ENCODE data around the gene MKRN2OS.

Gene MKRN2OS

GRCh38 chr3:12545473-12545791, at the start of gene MKRN2OS:
MKRN2OS (minus strand) TSS chr3:12545499; CDS start chr3:12545464, 35 bp downstream.
- H3K27ac ChIP-seq (ENCODE audit: low read length) = no peak within 1 kb of the TSS
- H3K4me3 ChIP-seq (ENCODE audit: low read length) = no peak within 1 kb of the TSS
- H3K4me1 ChIP-seq (ENCODE audit: control insufficient read depth, insufficient read depth, low read length) = no peaks in the 10 kb centered on the region
- no peaks in the 10 kb centered on the region for H3K9me3 ChIP-seq (ENCODE audit: control insufficient read depth, insufficient read depth, low read length)
- H3K27me3 ChIP-seq (ENCODE audit: control insufficient read depth, insufficient read depth, low read length) = no peaks in the 10 kb centered on the region
- no peaks in the 10 kb centered on the region for H3K36me3 ChIP-seq (ENCODE audit: control insufficient read depth, insufficient read depth, low read length)
- DNase-seq (ENCODE audit: low read depth, low spot score) = peak; percentile 55
- no CpG with 5 or more reads among the region's 4 CpGs for WGBS (ENCODE audit: insufficient coverage, insufficient read length)

GRCh38 chr3:12593473-12593872, 48.2 kb upstream of the MKRN2OS start:
- H3K27me3 ChIP-seq (ENCODE audit: control insufficient read depth, insufficient read depth, low read length) = no peaks in the 10 kb centered on the region
- DNase-seq (ENCODE audit: low read depth, low spot score) = no peak
- H3K4me1 ChIP-seq (ENCODE audit: control insufficient read depth, insufficient read depth, low read length) = no peaks in the 10 kb centered on the region
- no peaks in the 10 kb centered on the region for H3K9me3 ChIP-seq (ENCODE audit: control insufficient read depth, insufficient read depth, low read length)
- no CpG with 5 or more reads among the region's 3 CpGs for WGBS (ENCODE audit: insufficient coverage, insufficient read length)
- no peak overlapping the region for H3K27ac ChIP-seq (ENCODE audit: low read length)
- peaks cover 18% of the 10 kb centered on the region; the same call in 1 of the 2 replicates for H3K36me3 ChIP-seq (ENCODE audit: control insufficient read depth, insufficient read depth, low read length)
- H3K4me3 ChIP-seq (ENCODE audit: low read length) = no peak overlapping the region

GRCh38 chr3:12591997-12592715, 46.9 kb upstream of the MKRN2OS start:
- H3K36me3 ChIP-seq (ENCODE audit: control insufficient read depth, insufficient read depth, low read length) = peaks cover 19% of the 10 kb centered on the region; the same call in 1 of the 2 replicates
- no CpG with 5 or more reads among the region's 4 CpGs for WGBS (ENCODE audit: insufficient coverage, insufficient read length)

GRCh38 chr3:12591456-12591855, 46.2 kb upstream of the MKRN2OS start:
- no peaks in the 10 kb centered on the region for H3K9me3 ChIP-seq (ENCODE audit: control insufficient read depth, insufficient read depth, low read length)
- WGBS (ENCODE audit: insufficient coverage, insufficient read length) = no CpG with 5 or more reads among the region's 6 CpGs

More at GRCh38 chr3:12591997-12592715, 46.9 kb upstream of the MKRN2OS start:
- no peak overlapping the region for H3K27ac ChIP-seq (ENCODE audit: low read length)
- no peaks in the 10 kb centered on the region for H3K27me3 ChIP-seq (ENCODE audit: control insufficient read depth, insufficient read depth, low read length)
- H3K9me3 ChIP-seq (ENCODE audit: control insufficient read depth, insufficient read depth, low read length) = no peaks in the 10 kb centered on the region
- H3K4me1 ChIP-seq (ENCODE audit: control insufficient read depth, insufficient read depth, low read length) = no peaks in the 10 kb centered on the region
- no peak overlapping the region for H3K4me3 ChIP-seq (ENCODE audit: low read length)
- no peak for DNase-seq (ENCODE audit: low read depth, low spot score)

GRCh38 chr3:12590096-12590495, 44.8 kb upstream of the MKRN2OS start:
- Histone ChIP-seq H3K9me3 (ENCODE audit: control insufficient read depth, insufficient read depth, low read length) (no peaks in the 10 kb centered on the region), H3K27ac (ENCODE audit: low read length) (no peak overlapping the region), H3K4me3 (ENCODE audit: low read length) (no peak overlapping the region), H3K27me3 (ENCODE audit: control insufficient read depth, insufficient read depth, low read length) (no peaks in the 10 kb centered on the region), H3K36me3 (ENCODE audit: control insufficient read depth, insufficient read depth, low read length) (peaks cover 22% of the 10 kb centered on the region; the same call in 1 of the 2 replicates), H3K4me1 (ENCODE audit: control insufficient read depth, insufficient read depth, low read length) (no peaks in the 10 kb centered on the region)
- DNase-seq (ENCODE audit: low read depth, low spot score) = no peak
- no CpG with 5 or more reads among the region's 4 CpGs for WGBS (ENCODE audit: insufficient coverage, insufficient read length)

More at GRCh38 chr3:12591456-12591855, 46.2 kb upstream of the MKRN2OS start:
- H3K4me1 ChIP-seq (ENCODE audit: control insufficient read depth, insufficient read depth, low read length) = no peaks in the 10 kb centered on the region
- no peak overlapping the region for H3K27ac ChIP-seq (ENCODE audit: low read length)
- H3K36me3 ChIP-seq (ENCODE audit: control insufficient read depth, insufficient read depth, low read length) = peaks cover 19% of the 10 kb centered on the region; the same call in 1 of the 2 replicates
- H3K27me3 ChIP-seq (ENCODE audit: control insufficient read depth, insufficient read depth, low read length) = no peaks in the 10 kb centered on the region
- no peak for DNase-seq (ENCODE audit: low read depth, low spot score)
- H3K4me3 ChIP-seq (ENCODE audit: low read length) = no peak overlapping the region

GRCh38 chr3:12588039-12589009, 43.0 kb upstream of the MKRN2OS start:
- H3K27ac ChIP-seq (ENCODE audit: low read length) = no peak overlapping the region
- no peaks in the 10 kb centered on the region for H3K27me3 ChIP-seq (ENCODE audit: control insufficient read depth, insufficient read depth, low read length)
- WGBS (ENCODE audit: insufficient coverage, insufficient read length) = no CpG with 5 or more reads among the region's 7 CpGs
- DNase-seq (ENCODE audit: low read depth, low spot score) = no peak
- H3K4me1 ChIP-seq (ENCODE audit: control insufficient read depth, insufficient read depth, low read length) = no peaks in the 10 kb centered on the region
- H3K9me3 ChIP-seq (ENCODE audit: control insufficient read depth, insufficient read depth, low read length) = no peaks in the 10 kb centered on the region
- H3K36me3 ChIP-seq (ENCODE audit: control insufficient read depth, insufficient read depth, low read length) = peaks cover 29% of the 10 kb centered on the region
- H3K4me3 ChIP-seq (ENCODE audit: low read length) = no peak overlapping the region

GRCh38 chr3:12586403-12586802, 41.1 kb upstream of the MKRN2OS start:
- Histone ChIP-seq H3K4me1 (ENCODE audit: control insufficient read depth, insufficient read depth, low read length) (no peaks in the 10 kb centered on the region), H3K4me3 (ENCODE audit: low read length) (no peak overlapping the region), H3K9me3 (ENCODE audit: control insufficient read depth, insufficient read depth, low read length) (no peaks in the 10 kb centered on the region), H3K27ac (ENCODE audit: low read length) (no peak overlapping the region), H3K36me3 (ENCODE audit: control insufficient read depth, insufficient read depth, low read length) (peaks cover 39% of the 10 kb centered on the region), H3K27me3 (ENCODE audit: control insufficient read depth, insufficient read depth, low read length) (no peaks in the 10 kb centered on the region)
- no peak for DNase-seq (ENCODE audit: low read depth, low spot score)
- WGBS (ENCODE audit: insufficient coverage, insufficient read length) = 100% methylated on average over 1 of the region's 3 CpGs

GRCh38 chr3:12585970-12586369, 40.7 kb upstream of the MKRN2OS start:
- Histone ChIP-seq H3K27me3 (ENCODE audit: control insufficient read depth, insufficient read depth, low read length) (no peaks in the 10 kb centered on the region), H3K4me1 (ENCODE audit: control insufficient read depth, insufficient read depth, low read length) (no peaks in the 10 kb centered on the region), H3K9me3 (ENCODE audit: control insufficient read depth, insufficient read depth, low read length) (no peaks in the 10 kb centered on the region), H3K36me3 (ENCODE audit: control insufficient read depth, insufficient read depth, low read length) (peaks cover 40% of the 10 kb centered on the region), H3K27ac (ENCODE audit: low read length) (no peak overlapping the region), H3K4me3 (ENCODE audit: low read length) (no peak overlapping the region)
- DNase-seq (ENCODE audit: low read depth, low spot score) = no peak
- WGBS (ENCODE audit: insufficient coverage, insufficient read length) = no CpG with 5 or more reads among the region's 5 CpGs

- no peaks in the 10 kb centered on the region for H3K4me1 ChIP-seq (ENCODE audit: control insufficient read depth, insufficient read depth, low read length)
- no peaks in the 10 kb centered on the region for H3K9me3 ChIP-seq (ENCODE audit: control insufficient read depth, insufficient read depth, low read length)
- H3K27ac ChIP-seq (ENCODE audit: low read length) = no peak overlapping the region
- no peak for DNase-seq (ENCODE audit: low read depth, low spot score)
- WGBS (ENCODE audit: insufficient coverage, insufficient read length) = no CpG with 5 or more reads among the region's 3 CpGs
- H3K36me3 ChIP-seq (ENCODE audit: control insufficient read depth, insufficient read depth, low read length) = peaks cover 34% of the 10 kb centered on the region
- no peaks in the 10 kb centered on the region for H3K27me3 ChIP-seq (ENCODE audit: control insufficient read depth, insufficient read depth, low read length)
- H3K4me3 ChIP-seq (ENCODE audit: low read length) = no peak overlapping the region
Measured at GRCh38 chr3:12585181-12585580, 39.9 kb upstream of the MKRN2OS start.

- Histone ChIP-seq H3K9me3 (ENCODE audit: control insufficient read depth, insufficient read depth, low read length) (no peaks in the 10 kb centered on the region), H3K4me1 (ENCODE audit: control insufficient read depth, insufficient read depth, low read length) (no peaks in the 10 kb centered on the region), H3K27me3 (ENCODE audit: control insufficient read depth, insufficient read depth, low read length) (no peaks in the 10 kb centered on the region), H3K27ac (ENCODE audit: low read length) (no peak overlapping the region), H3K4me3 (ENCODE audit: low read length) (no peak overlapping the region), H3K36me3 (ENCODE audit: control insufficient read depth, insufficient read depth, low read length) (peaks cover 34% of the 10 kb centered on the region)
- no peak for DNase-seq (ENCODE audit: low read depth, low spot score)
- no CpG with 5 or more reads among the region's 2 CpGs for WGBS (ENCODE audit: insufficient coverage, insufficient read length)
Measured at GRCh38 chr3:12584083-12584482, 38.8 kb upstream of the MKRN2OS start.

All from iPS DF 6.9 (cell line).